SJCRH30 (cell line): ENCODE results near the gene XXYLT1. TPM values are rescaled to one million over a fixed set of nuclear protein-coding genes. Genes with fewer than 3 reads are reported as not detected.

Source experiments
- DNase-seq, 2 experiments: peaks; one replicate each; pipeline ENCODE4 v3.0.0-alpha.2; 2015 to 2020
- H3K27ac ChIP-seq: fragments of 250-450 bp; sonication (Bioruptor Pico); 2 replicates; pipeline ENCODE4 v1.5.1; 2020; ENCODE audit warnings: mild to moderate bottlenecking, moderate library complexity
- H3K27me3 ChIP-seq: fragments of 250-450 bp; sonication (Bioruptor Pico); 2 replicates; pipeline ENCODE4 v1.5.1; 2020; ENCODE audit warnings: mild to moderate bottlenecking, moderate library complexity
- H3K36me3 ChIP-seq: fragments of 250-450 bp; sonication (Bioruptor Pico); 2 replicates; pipeline ENCODE4 v1.5.1; 2020; ENCODE audit warnings: mild to moderate bottlenecking, moderate library complexity
- H3K4me1 ChIP-seq: fragments of 250-450 bp; sonication (Bioruptor Pico); 2 replicates; pipeline ENCODE4 v1.5.1; 2020; ENCODE audit warnings: mild to moderate bottlenecking, moderate library complexity
- H3K4me3 ChIP-seq: fragments of 250-450 bp; sonication (Bioruptor Pico); 2 replicates; pipeline ENCODE4 v1.5.1; 2020; ENCODE audit warnings: mild to moderate bottlenecking, moderate library complexity
- H3K9me3 ChIP-seq: fragments of 250-450 bp; sonication (Bioruptor Pico); replicated peaks from 2 replicates; pipeline ENCODE4 v1.5.1; 2020; ENCODE audit warnings: mild to moderate bottlenecking, moderate library complexity
- total RNA-seq: library from RNA; depleted of rRNA; stranded (reverse); fragments of >200 nt; shearing (Covaris generic); gene quantifications from 2 replicates; pipeline ENCODE4 v1.2.3, GENCODE V29; 2014

The XXYLT1 gene
- total RNA-seq, 1 experiment from 2014 or later: 18.8 TPM

GRCh38 chr3:195249858-195250464 is 21.0 kb downstream of the XXYLT1 start:
- Histone ChIP-seq H3K36me3 (no peaks in the 10 kb centered on the region; the same call in 1 of the 2 replicates), H3K27me3 (no peaks in the 10 kb centered on the region), H3K27ac (no peak overlapping the region), H3K9me3 (no peaks in the 10 kb centered on the region), H3K4me3 (no peak overlapping the region), H3K4me1 (peaks cover 47% of the 10 kb centered on the region)
- no peak for DNase-seq

GRCh38 chr3:195249057-195249770 is 21.7 kb downstream of the XXYLT1 start:
- Histone ChIP-seq H3K27ac (no peak overlapping the region), H3K4me1 (peaks cover 47% of the 10 kb centered on the region), H3K4me3 (no peak overlapping the region), H3K27me3 (no peaks in the 10 kb centered on the region), H3K36me3 (no peaks in the 10 kb centered on the region; the same call in 1 of the 2 replicates), H3K9me3 (no peaks in the 10 kb centered on the region)
- DNase-seq: no peak

- Histone ChIP-seq H3K27ac (no peak overlapping the region), H3K27me3 (no peaks in the 10 kb centered on the region), H3K9me3 (no peaks in the 10 kb centered on the region), H3K36me3 (no peaks in the 10 kb centered on the region; the same call in 1 of the 2 replicates), H3K4me1 (peaks cover 47% of the 10 kb centered on the region), H3K4me3 (no peak overlapping the region)
- no peak for DNase-seq
These were observed 22.7 kb downstream of the XXYLT1 start for GRCh38 chr3:195248281-195248680.

- Histone ChIP-seq H3K36me3 (no peaks in the 10 kb centered on the region; the same call in 1 of the 2 replicates), H3K4me3 (no peak overlapping the region), H3K9me3 (no peaks in the 10 kb centered on the region), H3K4me1 (peaks cover 43% of the 10 kb centered on the region), H3K27ac (peak overlapping the region; percentile 78; the same call in 1 of the 2 replicates), H3K27me3 (no peaks in the 10 kb centered on the region)
- no peak for DNase-seq
These were observed 23.1 kb downstream of the XXYLT1 start for GRCh38 chr3:195247863-195248189.

GRCh38 chr3:195247086-195247862 is 23.7 kb downstream of the XXYLT1 start:
- no peaks in the 10 kb centered on the region for H3K27me3 ChIP-seq
- H3K4me3 ChIP-seq: no peak overlapping the region
- peaks cover 38% of the 10 kb centered on the region for H3K4me1 ChIP-seq
- H3K36me3 ChIP-seq: no peaks in the 10 kb centered on the region; the same call in 1 of the 2 replicates
- peak overlapping the region; percentile 78 for H3K27ac ChIP-seq
- no peaks in the 10 kb centered on the region for H3K9me3 ChIP-seq
- DNase-seq: no peak

- H3K4me3 ChIP-seq: no peak overlapping the region
- H3K4me1 ChIP-seq: peaks cover 32% of the 10 kb centered on the region
- peak; percentile 74 for DNase-seq
- no peaks in the 10 kb centered on the region; the same call in 1 of the 2 replicates for H3K36me3 ChIP-seq
- peak overlapping the region; percentile 78 for H3K27ac ChIP-seq
- no peaks in the 10 kb centered on the region for H3K9me3 ChIP-seq
- no peaks in the 10 kb centered on the region for H3K27me3 ChIP-seq
These were observed 24.4 kb downstream of the XXYLT1 start for GRCh38 chr3:195246581-195246995.

- Histone ChIP-seq H3K36me3 (no peaks in the 10 kb centered on the region; the same call in 1 of the 2 replicates), H3K9me3 (no peaks in the 10 kb centered on the region), H3K4me1 (peaks cover 29% of the 10 kb centered on the region), H3K27me3 (no peaks in the 10 kb centered on the region), H3K27ac (peak overlapping the region; percentile 78), H3K4me3 (no peak overlapping the region)
- DNase-seq: peak; percentile 71 to 85
These were observed 25.4 kb downstream of the XXYLT1 start for GRCh38 chr3:195245531-195245951.

GRCh38 chr3:195241592-195242355 is 29.2 kb downstream of the XXYLT1 start:
- H3K4me3 ChIP-seq: no peak overlapping the region
- no peaks in the 10 kb centered on the region for H3K36me3 ChIP-seq
- DNase-seq: no peak
- no peaks in the 10 kb centered on the region for H3K27me3 ChIP-seq
- H3K27ac ChIP-seq: no peak overlapping the region
- peaks cover 16% of the 10 kb centered on the region for H3K4me1 ChIP-seq
- H3K9me3 ChIP-seq: no peaks in the 10 kb centered on the region

- Histone ChIP-seq H3K4me1 (peaks cover 8% of the 10 kb centered on the region), H3K9me3 (no peaks in the 10 kb centered on the region), H3K36me3 (no peaks in the 10 kb centered on the region), H3K27ac (no peak overlapping the region), H3K4me3 (no peak overlapping the region), H3K27me3 (no peaks in the 10 kb centered on the region)
- no peak for DNase-seq
These were observed 30.0 kb downstream of the XXYLT1 start for GRCh38 chr3:195240939-195241338.

- no peak overlapping the region for H3K4me3 ChIP-seq
- H3K9me3 ChIP-seq: no peaks in the 10 kb centered on the region
- no peak overlapping the region for H3K27ac ChIP-seq
- DNase-seq: no peak
- H3K4me1 ChIP-seq: peaks cover under 1% of the 10 kb centered on the region
- H3K27me3 ChIP-seq: no peaks in the 10 kb centered on the region
- H3K36me3 ChIP-seq: no peaks in the 10 kb centered on the region
These were observed 30.7 kb downstream of the XXYLT1 start for GRCh38 chr3:195240171-195240701.

- no peak overlapping the region for H3K4me3 ChIP-seq
- no peak for DNase-seq
- no peaks in the 10 kb centered on the region for H3K9me3 ChIP-seq
- no peaks in the 10 kb centered on the region for H3K36me3 ChIP-seq
- H3K27me3 ChIP-seq: no peaks in the 10 kb centered on the region
- no peaks in the 10 kb centered on the region for H3K4me1 ChIP-seq
- H3K27ac ChIP-seq: no peak overlapping the region
These were observed 31.8 kb downstream of the XXYLT1 start for GRCh38 chr3:195239121-195239520.

GRCh38 chr3:195238586-195239118 is 32.3 kb downstream of the XXYLT1 start:
- Histone ChIP-seq H3K4me1 (no peaks in the 10 kb centered on the region), H3K27me3 (no peaks in the 10 kb centered on the region), H3K9me3 (no peaks in the 10 kb centered on the region), H3K27ac (no peak overlapping the region), H3K36me3 (no peaks in the 10 kb centered on the region), H3K4me3 (no peak overlapping the region)
- DNase-seq: peak in 1 of 2 experiments; percentile 39

GRCh38 chr3:195238081-195238571 is 32.8 kb downstream of the XXYLT1 start:
- no peak overlapping the region for H3K4me3 ChIP-seq
- H3K27me3 ChIP-seq: no peaks in the 10 kb centered on the region
- H3K36me3 ChIP-seq: no peaks in the 10 kb centered on the region
- no peaks in the 10 kb centered on the region for H3K4me1 ChIP-seq
- H3K27ac ChIP-seq: no peak overlapping the region
- no peak for DNase-seq
- H3K9me3 ChIP-seq: no peaks in the 10 kb centered on the region
